HFFc6 (cell line): Measurements from ENCODE around the gene PACSIN3. TPM values are rescaled to one million over a fixed set of nuclear protein-coding genes. Genes with fewer than 3 reads are reported as not detected.

Experiments used
- DNase-seq: peaks from one replicate; pipeline ENCODE4 v3.0.0-alpha.2; 2018
- H3K27ac Mint-ChIP-seq: 2 replicates; pipeline ENCODE4 v1.8.0; 2020; ENCODE audit warnings: mild to moderate bottlenecking, mixed read lengths
- H3K27me3 Mint-ChIP-seq: 2 replicates; pipeline ENCODE4 v1.8.0; 2021; ENCODE audit warnings: mild to moderate bottlenecking, moderate library complexity, mixed read lengths; ENCODE audit not compliant: insufficient read depth
- H3K36me3 Mint-ChIP-seq: 2 replicates; pipeline ENCODE4 v1.8.0; 2021; ENCODE audit warnings: low read depth, mixed read lengths
- H3K4me1 Mint-ChIP-seq: 2 replicates; pipeline ENCODE4 v1.8.0; 2020; ENCODE audit warnings: low read depth, mixed read lengths
- H3K4me3 Mint-ChIP-seq: 2 replicates; pipeline ENCODE4 v1.8.0; 2020; ENCODE audit warnings: mild to moderate bottlenecking, moderate library complexity, mixed read lengths
- H3K9me3 Mint-ChIP-seq: 2 replicates; pipeline ENCODE4 v1.8.0; 2020; ENCODE audit warnings: mild to moderate bottlenecking, mixed read lengths
- total RNA-seq, 6 experiments: library from RNA; stranded (reverse); fragmentation: NEBNext Ultra II Directional; extraction: Animal tissue kit (Norgen Biotek cat#: 25700); gene quantifications; 2 replicates in 1 of 6; 3 replicates in 5 of 6; pipeline ENCODE4 v1.2.3, GENCODE V29; 2021
- TF ChIP-seq, protein P1 (sequence below): fragments of 200-600 bp; sonication (generic); IDR thresholded peaks from 2 replicates; pipeline ENCODE4 v1.5.0; 2021; ENCODE audit warnings: antibody characterized with exemption, mild to moderate bottlenecking

The PACSIN3 gene
- total RNA-seq, 6 experiments from 2014 or later = 10.3 to 30.9 (median 22.1) TPM

DNA sequence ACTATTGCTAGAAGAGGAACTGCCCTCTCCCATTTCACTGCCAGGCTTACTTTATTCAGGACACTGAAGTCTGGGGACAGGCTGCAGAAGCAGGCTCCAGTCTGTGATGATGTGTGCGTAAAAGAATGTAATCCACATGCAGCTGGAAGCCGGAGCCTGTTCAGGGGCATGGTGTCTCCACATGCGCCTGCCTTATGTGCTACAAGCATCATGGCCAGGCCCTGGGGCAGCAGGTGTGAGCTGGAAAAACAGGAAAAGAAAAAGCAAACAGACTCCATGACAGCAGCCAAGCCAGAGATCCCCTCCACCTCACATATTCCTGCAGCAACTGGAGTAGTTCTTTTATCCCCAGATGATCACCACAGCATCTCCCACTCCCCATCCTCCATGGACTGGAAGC, 42.9 kb downstream of the PACSIN3 start:
- Mint-ChIP-seq H3K27me3 (no peaks in the 10 kb centered on the region), H3K36me3 (peaks cover under 1% of the 10 kb centered on the region), H3K4me3 (peak overlapping the region; percentile 1; the same call in 1 of the 2 replicates), H3K4me1 (peaks cover 21% of the 10 kb centered on the region), H3K27ac (peak overlapping the region; percentile 75), H3K9me3 (no peaks in the 10 kb centered on the region)
- TF ChIP-seq, protein P1, sequence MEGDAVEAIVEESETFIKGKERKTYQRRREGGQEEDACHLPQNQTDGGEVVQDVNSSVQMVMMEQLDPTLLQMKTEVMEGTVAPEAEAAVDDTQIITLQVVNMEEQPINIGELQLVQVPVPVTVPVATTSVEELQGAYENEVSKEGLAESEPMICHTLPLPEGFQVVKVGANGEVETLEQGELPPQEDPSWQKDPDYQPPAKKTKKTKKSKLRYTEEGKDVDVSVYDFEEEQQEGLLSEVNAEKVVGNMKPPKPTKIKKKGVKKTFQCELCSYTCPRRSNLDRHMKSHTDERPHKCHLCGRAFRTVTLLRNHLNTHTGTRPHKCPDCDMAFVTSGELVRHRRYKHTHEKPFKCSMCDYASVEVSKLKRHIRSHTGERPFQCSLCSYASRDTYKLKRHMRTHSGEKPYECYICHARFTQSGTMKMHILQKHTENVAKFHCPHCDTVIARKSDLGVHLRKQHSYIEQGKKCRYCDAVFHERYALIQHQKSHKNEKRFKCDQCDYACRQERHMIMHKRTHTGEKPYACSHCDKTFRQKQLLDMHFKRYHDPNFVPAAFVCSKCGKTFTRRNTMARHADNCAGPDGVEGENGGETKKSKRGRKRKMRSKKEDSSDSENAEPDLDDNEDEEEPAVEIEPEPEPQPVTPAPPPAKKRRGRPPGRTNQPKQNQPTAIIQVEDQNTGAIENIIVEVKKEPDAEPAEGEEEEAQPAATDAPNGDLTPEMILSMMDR = no peak
- peak; percentile 82 for DNase-seq

DNA sequence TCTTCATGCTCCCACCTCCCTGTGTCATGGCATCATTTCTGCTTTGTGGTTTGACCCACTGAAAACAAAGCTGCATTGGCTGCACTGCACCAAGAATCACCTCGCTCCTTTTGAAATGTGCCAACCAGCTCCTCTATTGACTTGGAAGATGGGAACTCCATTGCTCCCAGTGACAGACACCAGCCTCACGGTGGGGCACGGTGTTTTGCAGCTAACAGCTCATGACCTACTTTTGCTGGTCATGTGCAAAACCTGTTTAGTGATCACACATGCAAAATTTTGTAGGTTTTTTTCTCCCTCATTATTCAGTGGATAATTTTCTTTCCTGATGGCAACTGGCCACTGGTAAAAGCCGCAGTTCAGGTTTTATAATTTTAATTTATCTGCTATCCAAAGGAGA, 46.4 kb downstream of the PACSIN3 start:
- DNase-seq = no peak
- peaks cover 21% of the 10 kb centered on the region for H3K4me1 Mint-ChIP-seq
- H3K27me3 Mint-ChIP-seq = peaks cover 2% of the 10 kb centered on the region; the same call in 1 of the 2 replicates
- TF ChIP-seq, protein P1 = no peak
- no peak overlapping the region for H3K27ac Mint-ChIP-seq
- H3K4me3 Mint-ChIP-seq = no peak overlapping the region
- no peaks in the 10 kb centered on the region for H3K9me3 Mint-ChIP-seq
- H3K36me3 Mint-ChIP-seq = peaks cover 11% of the 10 kb centered on the region

DNA sequence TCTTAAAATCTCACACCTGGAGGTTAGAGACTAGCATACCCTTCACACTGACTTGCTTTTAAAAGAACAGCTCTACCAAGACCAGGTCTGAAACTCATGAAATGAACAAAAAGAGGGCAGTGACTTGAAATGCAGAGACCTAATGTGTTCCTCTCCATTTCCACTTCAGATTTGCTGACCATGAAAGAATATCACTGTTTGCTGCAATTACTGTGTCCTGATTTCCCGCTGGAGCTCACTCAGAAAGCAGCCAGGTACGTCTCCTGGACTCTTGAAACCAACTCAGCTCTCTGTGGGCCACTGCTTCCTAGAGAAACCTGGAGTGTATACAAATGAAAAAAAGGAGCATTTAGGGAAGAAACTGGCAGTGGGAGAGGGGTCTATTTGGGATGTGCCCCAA, 48.8 kb downstream of the PACSIN3 start:
- DNase-seq = no peak
- Mint-ChIP-seq H3K27ac (no peak overlapping the region), H3K4me1 (peaks cover 4% of the 10 kb centered on the region), H3K9me3 (no peaks in the 10 kb centered on the region), H3K36me3 (peaks cover 11% of the 10 kb centered on the region), H3K4me3 (no peak overlapping the region), H3K27me3 (peaks cover 2% of the 10 kb centered on the region; the same call in 1 of the 2 replicates)
- TF ChIP-seq, protein P1 = no peak

DNA sequence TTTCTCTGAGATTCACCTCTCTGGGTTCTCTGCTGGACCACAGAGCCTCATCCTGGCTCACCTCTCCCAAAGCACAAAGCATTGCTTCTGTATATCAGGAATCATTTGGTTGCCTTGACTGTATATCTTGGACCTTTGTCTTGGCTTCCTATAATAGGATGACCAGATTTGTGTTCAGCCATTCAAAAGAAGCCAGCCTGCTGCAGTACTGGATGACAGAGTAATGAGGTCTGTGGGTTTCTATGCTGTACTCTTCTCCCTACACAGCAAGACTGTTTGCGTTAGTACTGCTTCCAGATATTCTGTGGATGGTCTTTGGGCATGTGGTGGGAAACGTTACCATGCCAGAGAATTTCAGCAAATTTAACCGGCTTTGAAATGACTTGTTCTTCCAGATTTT, 49.3 kb downstream of the PACSIN3 start:
- no peak for DNase-seq
- TF ChIP-seq, protein P1 = no peak
- Mint-ChIP-seq H3K27me3 (peaks cover 2% of the 10 kb centered on the region; the same call in 1 of the 2 replicates), H3K4me3 (no peak overlapping the region), H3K27ac (no peak overlapping the region), H3K9me3 (no peaks in the 10 kb centered on the region), H3K36me3 (peaks cover 11% of the 10 kb centered on the region), H3K4me1 (no peaks in the 10 kb centered on the region)

DNA sequence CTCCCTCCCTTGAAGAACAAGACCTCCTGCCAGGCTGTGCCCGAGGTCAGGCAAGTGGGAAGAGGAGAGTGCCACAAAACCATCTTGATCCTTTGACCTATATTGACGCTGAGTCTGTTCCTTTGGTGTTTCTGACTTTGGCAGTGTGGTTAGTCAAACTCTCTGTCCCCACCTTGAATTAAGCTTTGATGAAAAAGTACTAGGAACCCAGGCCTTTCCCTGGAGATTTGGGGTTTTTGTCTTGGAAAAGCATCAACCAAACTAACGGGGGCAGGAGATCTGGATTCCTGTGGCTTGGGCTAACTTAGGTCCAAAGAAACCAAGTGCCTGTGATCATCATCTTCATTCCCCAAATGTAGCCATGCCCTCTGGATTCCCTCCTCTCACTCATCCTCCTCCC, 49.9 kb downstream of the PACSIN3 start:
- Mint-ChIP-seq H3K27ac (no peak overlapping the region), H3K4me3 (no peak overlapping the region), H3K36me3 (peaks cover 11% of the 10 kb centered on the region), H3K27me3 (peaks cover 2% of the 10 kb centered on the region; the same call in 1 of the 2 replicates), H3K4me1 (no peaks in the 10 kb centered on the region), H3K9me3 (no peaks in the 10 kb centered on the region)
- TF ChIP-seq, protein P1 = no peak
- DNase-seq = no peak

DNA sequence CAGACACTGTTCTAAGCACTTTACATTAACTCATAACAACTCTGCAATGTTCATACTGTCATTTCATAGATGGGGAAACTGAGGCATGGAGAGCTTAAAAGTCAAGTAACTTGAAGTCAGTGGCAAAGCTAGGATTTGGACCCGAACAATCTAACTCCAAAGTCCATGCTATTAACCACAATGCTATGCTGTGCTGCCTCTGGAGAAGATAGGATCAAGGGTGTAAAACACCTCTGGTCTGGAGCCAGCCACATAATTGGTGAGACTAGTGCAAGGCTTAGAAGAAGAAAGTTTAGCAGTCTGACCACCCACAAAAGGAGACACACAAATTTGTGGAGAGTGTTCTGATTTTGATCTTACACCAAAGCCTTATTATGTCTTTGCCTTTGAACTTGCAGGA, 53.3 kb downstream of the PACSIN3 start:
- no peaks in the 10 kb centered on the region for H3K4me1 Mint-ChIP-seq
- H3K4me3 Mint-ChIP-seq = no peak overlapping the region
- H3K9me3 Mint-ChIP-seq = no peaks in the 10 kb centered on the region
- no peak for DNase-seq
- H3K27ac Mint-ChIP-seq = no peak overlapping the region
- TF ChIP-seq, protein P1 = no peak
- peaks cover 2% of the 10 kb centered on the region; the same call in 1 of the 2 replicates for H3K27me3 Mint-ChIP-seq
- peaks cover 7% of the 10 kb centered on the region for H3K36me3 Mint-ChIP-seq
